Measurements from ENCODE around the gene NUTM1.
A peak's percentile ranks its signal among the peaks of the same experiment; 100 is the strongest.

The NUTM1 gene

DNA sequence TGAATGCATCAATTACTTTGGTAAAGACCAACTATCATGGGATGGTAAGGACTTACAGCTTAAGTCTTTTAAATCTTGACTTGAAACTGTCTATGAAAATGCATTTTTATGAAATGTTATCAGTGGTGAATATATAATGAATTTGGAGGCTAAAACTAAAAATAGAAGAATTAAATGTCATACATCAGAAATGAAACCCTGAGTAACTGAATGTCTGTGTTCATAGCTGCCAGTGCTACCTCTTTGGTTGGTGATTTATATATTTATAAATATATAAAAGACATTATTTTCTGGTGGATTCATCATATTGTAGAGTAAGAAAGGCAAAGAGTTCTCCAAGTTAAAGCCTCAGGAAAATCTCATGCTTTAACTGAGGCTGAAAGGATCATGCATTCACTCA lies 17.7 kb upstream of the NUTM1 start:
- TF ChIP-seq POLR2AphosphoS5 (IDR thresholded peaks at IDR 0.05; ENCODE audit: low read depth, low read length): no peak
- no peak for TF ChIP-seq POLR2A (IDR thresholded peaks at IDR 0.05; ENCODE audit: low read depth, low read length)
- TF ChIP-seq TAF1 (IDR thresholded peaks at IDR 0.05; ENCODE audit: borderline replicate concordance, low read depth, low read length): no peak
- DNase-seq (ENCODE audit: insufficient read length): no peak
- no peak for FAIRE-seq

GRCh38 chr15:34327906-34328305 lies 15.2 kb upstream of the NUTM1 start:
- FAIRE-seq (peak; percentile 77), DNase-seq (ENCODE audit: insufficient read length) (no peak)
- TF ChIP-seq POLR2A (IDR thresholded peaks at IDR 0.05; ENCODE audit: low read depth, low read length) (no peak), POLR2AphosphoS5 (IDR thresholded peaks at IDR 0.05; ENCODE audit: low read depth, low read length) (no peak), TAF1 (IDR thresholded peaks at IDR 0.05; ENCODE audit: borderline replicate concordance, low read depth, low read length) (no peak)

DNA sequence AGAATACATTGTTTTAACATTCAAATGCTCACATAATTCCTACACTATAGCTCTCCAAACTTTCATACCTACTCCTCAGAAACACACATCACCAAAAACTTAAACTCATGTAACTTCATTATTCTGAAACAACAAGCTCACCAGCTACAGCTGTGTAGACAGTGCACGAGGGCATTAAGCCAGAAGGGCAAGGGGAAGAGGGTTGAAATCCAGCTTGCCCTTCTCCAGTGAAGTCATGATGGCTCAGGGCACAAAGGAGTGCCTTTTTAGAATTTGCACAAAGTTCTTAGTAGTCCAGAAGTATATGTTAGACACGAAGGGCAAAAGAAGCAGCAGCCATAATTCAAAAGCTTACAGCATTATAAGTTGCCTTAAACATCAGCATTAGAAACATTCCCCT lies 14.1 kb upstream of the NUTM1 start:
- DNase-seq (ENCODE audit: insufficient read length) (no peak), FAIRE-seq (peak; percentile 75)
- no peak for TF ChIP-seq POLR2AphosphoS5 (IDR thresholded peaks at IDR 0.05; ENCODE audit: low read depth, low read length)

DNA sequence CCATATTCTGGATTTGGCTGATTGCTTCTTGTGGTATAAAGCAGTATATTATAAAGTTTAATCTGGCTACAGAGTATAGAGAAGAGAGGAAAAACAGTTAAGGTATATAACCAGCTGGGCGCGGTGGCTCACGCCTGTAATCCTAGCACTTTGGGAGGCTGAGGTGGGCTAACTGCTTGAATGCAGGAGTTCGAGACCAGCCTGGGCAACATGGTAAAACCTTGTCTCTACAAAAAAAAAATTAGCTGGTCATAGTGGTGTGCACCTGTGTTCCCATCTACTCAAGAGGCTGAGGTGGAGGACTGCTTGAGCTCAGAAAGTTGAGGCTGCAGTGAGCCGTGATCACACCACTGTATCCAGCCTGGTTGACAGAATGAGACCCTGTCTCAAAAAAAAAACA lies 12.8 kb upstream of the NUTM1 start:
- FAIRE-seq (peak; percentile 54), DNase-seq (ENCODE audit: insufficient read length) (no peak)

DNA sequence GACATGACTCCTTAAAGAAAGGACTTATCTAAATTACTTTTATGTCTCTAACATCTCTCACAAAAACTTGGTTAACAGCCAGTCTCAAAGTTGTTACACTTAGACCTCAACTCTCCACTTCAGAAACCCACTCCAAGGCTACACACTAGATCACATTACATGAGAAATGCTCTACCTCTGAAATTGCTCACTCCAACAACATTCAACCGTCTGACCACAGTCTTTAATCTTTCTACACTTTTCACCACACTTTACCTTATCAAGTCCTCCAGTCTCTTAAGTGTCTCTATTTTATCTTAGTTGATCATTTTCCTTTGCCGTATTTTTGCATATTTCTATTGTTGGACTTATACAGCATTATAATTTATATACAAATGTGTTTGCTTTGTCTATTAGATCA lies 11.3 kb upstream of the NUTM1 start:
- TF ChIP-seq TAF1 (IDR thresholded peaks at IDR 0.05; ENCODE audit: borderline replicate concordance, low read depth, low read length) (no peak), POLR2AphosphoS5 (IDR thresholded peaks at IDR 0.05; ENCODE audit: low read depth, low read length) (no peak), POLR2A (IDR thresholded peaks at IDR 0.05; ENCODE audit: low read depth, low read length) (no peak)
- FAIRE-seq (peak; percentile 33), DNase-seq (ENCODE audit: insufficient read length) (no peak)

More for the DNA sequence above, 12.8 kb upstream of the NUTM1 start:
- no peak for TF ChIP-seq POLR2A (IDR thresholded peaks at IDR 0.05; ENCODE audit: low read depth, low read length)
- TF ChIP-seq POLR2AphosphoS5 (IDR thresholded peaks at IDR 0.05; ENCODE audit: low read depth, low read length): no peak
- no peak for TF ChIP-seq TAF1 (IDR thresholded peaks at IDR 0.05; ENCODE audit: borderline replicate concordance, low read depth, low read length)

DNA sequence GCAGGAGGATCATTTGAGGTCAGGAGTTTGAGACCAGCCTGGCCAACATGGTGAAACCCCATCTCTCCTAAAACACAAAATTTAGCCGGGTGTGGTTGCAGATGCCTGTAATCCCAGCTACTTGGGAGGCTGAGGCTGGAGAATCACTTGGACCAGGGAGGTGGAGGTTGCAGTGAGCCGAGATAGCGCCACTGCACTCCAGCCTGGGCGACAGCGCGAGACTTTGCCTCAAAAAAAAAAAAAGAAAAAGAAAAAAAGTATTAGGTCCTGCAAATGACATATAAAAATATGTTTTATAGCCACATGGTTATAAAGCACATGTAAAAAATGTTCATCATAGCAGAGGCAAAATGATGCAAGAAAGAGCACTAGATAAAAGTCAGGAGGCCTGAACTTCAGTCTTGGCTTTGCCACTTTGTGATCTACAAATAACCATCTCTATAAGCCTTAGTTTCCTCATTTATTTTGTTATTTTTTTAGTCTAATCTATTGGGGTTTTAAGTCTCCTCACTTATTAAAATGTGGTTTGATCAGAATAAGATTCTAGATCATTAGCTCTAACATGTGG lies 10.5 kb upstream of the NUTM1 start:
- no peak for TF ChIP-seq POLR2AphosphoS5 (IDR thresholded peaks at IDR 0.05; ENCODE audit: low read depth, low read length)
- no peak for TF ChIP-seq POLR2A (IDR thresholded peaks at IDR 0.05; ENCODE audit: low read depth, low read length)
- no peak for TF ChIP-seq TAF1 (IDR thresholded peaks at IDR 0.05; ENCODE audit: borderline replicate concordance, low read depth, low read length)
- FAIRE-seq: no peak

GRCh38 chr15:34334672-34335071 lies 8.4 kb upstream of the NUTM1 start:
- FAIRE-seq: peak; percentile 17
- DNase-seq (ENCODE audit: insufficient read length): no peak
- TF ChIP-seq POLR2AphosphoS5 (IDR thresholded peaks at IDR 0.05; ENCODE audit: low read depth, low read length) (no peak), POLR2A (IDR thresholded peaks at IDR 0.05; ENCODE audit: low read depth, low read length) (no peak)

More for the DNA sequence above, 10.5 kb upstream of the NUTM1 start:
- no peak for DNase-seq (ENCODE audit: insufficient read length)

- no peak for DNase-seq (ENCODE audit: insufficient read length)
These were observed 7.7 kb upstream of the NUTM1 start for GRCh38 chr15:34335176-34336032.

DNA sequence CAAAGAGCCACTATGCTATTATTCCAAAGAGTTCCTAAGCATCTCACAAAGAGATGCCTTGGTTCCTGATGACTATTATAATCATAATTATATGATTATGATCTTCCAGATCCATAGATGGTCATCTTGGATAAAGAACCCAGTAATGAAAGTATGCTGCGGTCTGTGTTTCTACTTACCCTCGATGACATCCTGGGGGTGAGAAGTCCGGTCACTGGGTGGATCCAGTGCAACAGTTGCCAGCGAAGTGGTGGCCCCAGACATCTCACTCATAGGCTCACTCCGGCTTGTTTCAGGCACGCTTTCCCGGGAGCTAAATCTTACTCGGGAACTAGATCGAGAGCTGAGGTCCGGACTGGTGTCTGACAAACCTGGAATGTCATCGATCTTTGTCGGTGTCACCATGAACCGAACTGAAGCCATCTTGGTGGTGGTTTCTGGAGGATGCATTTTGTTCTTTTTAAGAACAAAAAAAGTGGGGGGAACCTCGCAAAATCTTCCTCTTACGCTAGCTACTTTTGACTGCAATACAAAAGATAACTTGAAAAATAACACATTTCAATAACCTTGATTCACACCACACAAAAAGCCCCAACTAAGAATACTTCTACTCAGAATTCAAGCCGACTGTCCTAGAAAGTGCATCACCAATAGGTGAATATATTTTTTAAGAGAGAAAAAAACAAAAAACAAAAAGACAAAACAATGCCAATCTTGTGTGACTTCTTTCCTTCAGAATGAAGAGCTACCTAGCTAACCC lies 6.7 kb upstream of the NUTM1 start:
- no peak for FAIRE-seq
- no peak for DNase-seq (ENCODE audit: insufficient read length)
- TF ChIP-seq POLR2A (IDR thresholded peaks at IDR 0.05; ENCODE audit: low read depth, low read length) (peak; percentile 41; the same call in 1 of the 2 replicates), POLR2AphosphoS5 (IDR thresholded peaks at IDR 0.05; ENCODE audit: low read depth, low read length) (no peak), TAF1 (IDR thresholded peaks at IDR 0.05; ENCODE audit: borderline replicate concordance, low read depth, low read length) (peak; percentile 24; the same call in 1 of the 2 replicates)

More at GRCh38 chr15:34335176-34336032, 7.7 kb upstream of the NUTM1 start:
- TF ChIP-seq POLR2A (IDR thresholded peaks at IDR 0.05; ENCODE audit: low read depth, low read length) (no peak), POLR2AphosphoS5 (IDR thresholded peaks at IDR 0.05; ENCODE audit: low read depth, low read length) (no peak), TAF1 (IDR thresholded peaks at IDR 0.05; ENCODE audit: borderline replicate concordance, low read depth, low read length) (no peak)
- peak; percentile 17 for FAIRE-seq

DNA sequence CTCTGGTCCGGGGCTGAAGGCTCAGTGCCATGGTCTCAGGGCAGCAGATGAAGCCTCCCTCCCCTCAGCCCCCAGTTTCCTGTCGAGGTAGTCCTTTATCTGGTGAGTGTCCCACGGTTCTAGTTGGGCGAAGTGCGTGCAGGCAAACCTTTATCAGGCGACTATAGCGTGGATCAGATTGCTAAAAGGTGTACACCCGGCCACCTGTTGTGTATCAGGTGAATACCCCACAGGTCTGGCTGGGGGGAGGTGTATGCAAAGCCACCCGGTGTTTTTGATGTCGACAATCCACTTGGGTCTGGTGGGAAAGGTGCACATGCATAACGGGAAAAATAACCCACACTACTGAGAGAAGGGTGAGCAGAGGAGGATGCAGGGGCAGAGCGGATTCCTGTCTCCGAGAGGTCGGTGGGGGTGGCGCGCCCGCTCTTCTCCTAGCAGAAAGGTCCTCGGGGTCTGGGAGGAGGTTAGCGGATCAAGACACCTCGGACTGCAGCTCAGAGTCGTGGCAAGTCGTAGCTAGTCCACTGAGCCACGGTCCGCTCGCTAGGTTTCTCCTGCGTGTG lies 6.0 kb upstream of the NUTM1 start:
- TF ChIP-seq POLR2AphosphoS5 (IDR thresholded peaks at IDR 0.05; ENCODE audit: low read depth, low read length): peak; percentile 71
- no peak for TF ChIP-seq TAF1 (IDR thresholded peaks at IDR 0.05; ENCODE audit: borderline replicate concordance, low read depth, low read length)
- no peak for TF ChIP-seq POLR2A (IDR thresholded peaks at IDR 0.05; ENCODE audit: low read depth, low read length)
- DNase-seq (ENCODE audit: insufficient read length) (no peak), FAIRE-seq (no peak)

DNA sequence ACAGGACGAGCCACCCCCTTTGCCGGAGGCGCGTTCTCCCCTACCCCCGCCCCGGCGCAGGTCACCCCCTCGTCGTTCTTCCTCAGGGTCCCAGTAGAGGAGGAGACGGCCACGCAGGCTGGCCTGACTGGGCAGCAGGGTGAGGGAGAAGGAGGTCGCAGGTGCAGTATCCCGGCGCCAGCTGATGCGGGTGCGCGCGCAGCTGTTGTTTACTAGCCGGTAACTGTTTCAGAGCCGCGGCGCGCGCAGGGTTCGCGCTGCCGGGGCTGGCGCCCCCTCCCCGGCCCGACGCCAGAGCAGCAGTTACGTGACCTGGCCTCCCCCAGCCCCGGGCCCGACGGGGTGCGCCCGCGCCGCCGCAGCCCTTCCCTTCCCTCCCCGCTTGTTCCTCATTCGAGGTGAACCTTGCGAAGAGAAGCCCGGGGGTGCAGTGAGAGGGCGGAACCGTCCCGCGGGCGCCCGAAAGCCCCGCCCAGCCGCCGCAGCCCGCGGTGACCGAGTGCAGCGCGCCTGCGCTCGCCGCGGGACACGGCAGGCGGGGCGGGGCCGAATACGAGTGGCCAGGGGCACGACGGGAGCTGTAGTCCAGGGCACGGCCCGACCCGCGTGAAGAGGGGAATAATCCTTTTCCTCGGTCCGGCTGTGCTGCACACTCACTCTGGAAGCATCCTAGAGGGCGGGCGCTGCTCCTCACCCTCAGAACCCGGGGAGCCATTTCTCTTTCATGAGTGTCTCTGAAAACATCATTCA lies 5.4 kb upstream of the NUTM1 start, which contains the start of gene SLC12A6:
Gene SLC12A6 (minus strand): TSS at position 225 of the 750 bp plus-strand sequence. CDS start 1,101 bp downstream, outside the sequence.
- FAIRE-seq: peak; percentile 94
- peak; percentile 81 for DNase-seq (ENCODE audit: insufficient read length)
- no peak for TF ChIP-seq TAF1 (IDR thresholded peaks at IDR 0.05; ENCODE audit: borderline replicate concordance, low read depth, low read length)
- TF ChIP-seq POLR2AphosphoS5 (IDR thresholded peaks at IDR 0.05; ENCODE audit: low read depth, low read length): peak; percentile 25; the same call in 1 of the 2 replicates
- TF ChIP-seq POLR2A (IDR thresholded peaks at IDR 0.05; ENCODE audit: low read depth, low read length): peak; percentile 76
